Measurements from ENCODE around the gene ZMAT2.
"Not testable (repeated sequence)": the region's sequence is repeated elsewhere in the genome, so short reads cannot be mapped to it uniquely, and the experiment has no call there.

Gene ZMAT2

DNA sequence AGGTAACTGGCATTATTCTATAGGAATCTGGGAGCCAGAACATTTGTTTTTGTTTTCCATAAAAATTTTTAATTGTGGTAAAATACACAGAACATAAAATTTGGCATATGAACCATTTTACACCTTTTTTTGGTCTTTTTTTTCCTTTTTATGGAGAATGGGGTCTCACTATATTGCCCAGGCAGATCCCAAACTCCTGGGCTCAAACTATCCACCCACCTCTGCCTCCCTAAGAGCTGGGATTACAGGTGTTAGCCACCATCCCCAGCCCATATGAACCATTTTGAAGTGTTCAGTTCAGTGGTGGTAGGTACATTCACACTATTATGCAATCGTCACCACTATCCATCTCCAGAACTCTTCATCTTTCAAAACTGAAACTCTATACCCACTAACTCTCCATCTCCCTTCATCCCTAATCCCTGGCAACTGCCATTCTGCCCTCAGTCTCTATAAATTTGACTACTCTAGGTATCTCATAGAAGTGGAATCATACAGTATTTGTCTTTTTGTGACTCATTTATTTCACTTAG is 13.4 kb downstream of the ZMAT2 start:
- Histone ChIP-seq H3K27me3 (ENCODE audit: control insufficient read depth, insufficient read depth, low read length) (no peaks in the 10 kb centered on the region), H3K9ac (ENCODE audit: low read length) (no peak overlapping the region), H3K4me1 (ENCODE audit: control insufficient read depth, insufficient read depth, low read length) (peaks cover 3% of the 10 kb centered on the region), H3K9me3 (ENCODE audit: control insufficient read depth, low read length) (no peaks in the 10 kb centered on the region), H3K4me3 (ENCODE audit: low read length) (no peak overlapping the region), H3K36me3 (ENCODE audit: control insufficient read depth, insufficient read depth, low read length) (no peaks in the 10 kb centered on the region)

DNA sequence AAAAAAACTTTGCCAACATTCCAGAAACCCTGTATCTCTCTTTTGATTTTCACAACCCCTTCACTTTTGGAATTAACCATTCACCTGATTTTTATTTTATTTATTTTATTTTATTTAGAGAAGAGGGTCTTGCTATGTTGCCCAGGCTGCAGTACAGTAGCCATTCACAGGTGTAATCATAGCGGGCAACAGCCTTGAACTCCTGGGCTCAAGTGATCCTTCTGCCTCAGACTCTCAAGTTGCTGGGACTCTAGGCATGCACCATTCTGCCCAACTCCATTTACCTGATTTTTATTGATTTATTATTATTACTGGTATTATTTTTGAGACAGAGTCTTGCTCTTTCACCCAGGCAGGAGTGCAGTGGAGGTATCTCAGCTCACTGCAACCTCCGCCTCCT is 16.0 kb downstream of the ZMAT2 start:
- H3K9me3 ChIP-seq (ENCODE audit: control insufficient read depth, low read length); H3K9ac ChIP-seq (ENCODE audit: low read length); H3K4me1 ChIP-seq (ENCODE audit: control insufficient read depth, insufficient read depth, low read length); H3K36me3 ChIP-seq (ENCODE audit: control insufficient read depth, insufficient read depth, low read length); H3K4me3 ChIP-seq (ENCODE audit: low read length); H3K27me3 ChIP-seq (ENCODE audit: control insufficient read depth, insufficient read depth, low read length): not testable (repeated sequence)

- peaks cover 3% of the 10 kb centered on the region for H3K4me1 ChIP-seq (ENCODE audit: control insufficient read depth, insufficient read depth, low read length)
- peak overlapping the region; percentile 73 for H3K9ac ChIP-seq (ENCODE audit: low read length)
- no peaks in the 10 kb centered on the region for H3K9me3 ChIP-seq (ENCODE audit: control insufficient read depth, low read length)
- H3K4me3 ChIP-seq (ENCODE audit: low read length), result peak overlapping the region; percentile 38
- H3K27me3 ChIP-seq (ENCODE audit: control insufficient read depth, insufficient read depth, low read length), result no peaks in the 10 kb centered on the region
- no peaks in the 10 kb centered on the region for H3K36me3 ChIP-seq (ENCODE audit: control insufficient read depth, insufficient read depth, low read length)
Observed at GRCh38 chr5:140718266-140718592, 18.0 kb downstream of the ZMAT2 start.

- not testable (repeated sequence) for H3K9ac ChIP-seq (ENCODE audit: low read length); H3K36me3 ChIP-seq (ENCODE audit: control insufficient read depth, insufficient read depth, low read length); H3K4me3 ChIP-seq (ENCODE audit: low read length); H3K27me3 ChIP-seq (ENCODE audit: control insufficient read depth, insufficient read depth, low read length); H3K9me3 ChIP-seq (ENCODE audit: control insufficient read depth, low read length); H3K4me1 ChIP-seq (ENCODE audit: control insufficient read depth, insufficient read depth, low read length)
Observed at GRCh38 chr5:140720738-140721137, 20.5 kb downstream of the ZMAT2 start.

- H3K27me3 ChIP-seq (ENCODE audit: control insufficient read depth, insufficient read depth, low read length); H3K36me3 ChIP-seq (ENCODE audit: control insufficient read depth, insufficient read depth, low read length); H3K9me3 ChIP-seq (ENCODE audit: control insufficient read depth, low read length); H3K9ac ChIP-seq (ENCODE audit: low read length); H3K4me3 ChIP-seq (ENCODE audit: low read length); H3K4me1 ChIP-seq (ENCODE audit: control insufficient read depth, insufficient read depth, low read length): not testable (repeated sequence)
Observed at GRCh38 chr5:140721395-140721794, 21.1 kb downstream of the ZMAT2 start.

- no peaks in the 10 kb centered on the region for H3K9me3 ChIP-seq (ENCODE audit: control insufficient read depth, low read length)
- H3K27me3 ChIP-seq (ENCODE audit: control insufficient read depth, insufficient read depth, low read length), result no peaks in the 10 kb centered on the region
- H3K36me3 ChIP-seq (ENCODE audit: control insufficient read depth, insufficient read depth, low read length), result no peaks in the 10 kb centered on the region
- no peaks in the 10 kb centered on the region for H3K4me1 ChIP-seq (ENCODE audit: control insufficient read depth, insufficient read depth, low read length)
- H3K4me3 ChIP-seq (ENCODE audit: low read length), result no peak overlapping the region
- H3K9ac ChIP-seq (ENCODE audit: low read length), result no peak overlapping the region
Observed at GRCh38 chr5:140725799-140726471, 25.7 kb downstream of the ZMAT2 start.

DNA sequence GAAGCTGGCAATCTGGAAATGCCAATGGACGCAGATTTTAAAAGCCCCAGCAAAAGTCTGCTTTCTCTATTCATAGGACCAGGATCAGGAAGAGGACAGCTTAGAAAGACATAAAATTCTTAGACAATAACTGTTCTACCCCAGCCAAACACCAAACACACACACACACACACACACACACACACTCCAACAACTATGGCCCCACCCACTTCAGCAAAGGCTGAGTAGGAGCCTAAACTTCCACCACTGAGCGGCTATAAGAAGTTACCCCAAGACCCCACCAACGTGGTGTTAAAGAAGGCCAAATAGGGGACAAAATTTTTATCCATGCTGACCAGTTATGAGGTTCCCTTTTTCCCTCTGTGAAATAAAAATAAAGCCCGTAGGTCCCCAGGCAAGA is 32.9 kb downstream of the ZMAT2 start:
- no peaks in the 10 kb centered on the region for H3K9me3 ChIP-seq (ENCODE audit: control insufficient read depth, low read length)
- no peaks in the 10 kb centered on the region for H3K36me3 ChIP-seq (ENCODE audit: control insufficient read depth, insufficient read depth, low read length)
- no peaks in the 10 kb centered on the region for H3K27me3 ChIP-seq (ENCODE audit: control insufficient read depth, insufficient read depth, low read length)
- H3K9ac ChIP-seq (ENCODE audit: low read length), result no peak overlapping the region
- H3K4me1 ChIP-seq (ENCODE audit: control insufficient read depth, insufficient read depth, low read length), result no peaks in the 10 kb centered on the region
- H3K4me3 ChIP-seq (ENCODE audit: low read length), result no peak overlapping the region

DNA sequence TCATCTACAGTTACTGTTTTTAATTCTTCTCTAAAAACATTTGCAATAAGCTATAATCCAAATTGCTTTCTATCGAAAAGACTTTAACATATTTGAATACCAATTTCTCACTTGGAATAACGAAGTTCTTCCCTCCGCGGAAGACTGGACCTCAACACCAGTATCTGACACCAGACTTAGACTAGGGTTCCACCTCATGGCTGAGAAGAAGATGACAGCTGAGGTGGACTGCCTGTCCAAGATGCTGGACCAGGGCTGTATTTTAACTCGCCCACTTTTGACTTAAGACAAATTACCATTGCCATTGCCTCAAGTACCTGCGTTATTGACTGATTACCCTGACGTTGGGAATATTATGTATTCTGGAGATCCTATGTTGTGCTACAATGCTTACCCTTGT is 34.1 kb downstream of the ZMAT2 start:
- no peaks in the 10 kb centered on the region for H3K27me3 ChIP-seq (ENCODE audit: control insufficient read depth, insufficient read depth, low read length)
- H3K4me1 ChIP-seq (ENCODE audit: control insufficient read depth, insufficient read depth, low read length), result no peaks in the 10 kb centered on the region

GRCh38 chr5:140737486-140737885 is 37.2 kb downstream of the ZMAT2 start:
- Histone ChIP-seq H3K36me3 (ENCODE audit: control insufficient read depth, insufficient read depth, low read length) (no peaks in the 10 kb centered on the region), H3K27me3 (ENCODE audit: control insufficient read depth, insufficient read depth, low read length) (no peaks in the 10 kb centered on the region), H3K9me3 (ENCODE audit: control insufficient read depth, low read length) (no peaks in the 10 kb centered on the region), H3K9ac (ENCODE audit: low read length) (no peak overlapping the region), H3K4me3 (ENCODE audit: low read length) (no peak overlapping the region), H3K4me1 (ENCODE audit: control insufficient read depth, insufficient read depth, low read length) (no peaks in the 10 kb centered on the region)

More for the DNA sequence above, 34.1 kb downstream of the ZMAT2 start:
- H3K36me3 ChIP-seq (ENCODE audit: control insufficient read depth, insufficient read depth, low read length), result no peaks in the 10 kb centered on the region
- H3K4me3 ChIP-seq (ENCODE audit: low read length), result no peak overlapping the region
- no peak overlapping the region for H3K9ac ChIP-seq (ENCODE audit: low read length)
- H3K9me3 ChIP-seq (ENCODE audit: control insufficient read depth, low read length), result no peaks in the 10 kb centered on the region

DNA sequence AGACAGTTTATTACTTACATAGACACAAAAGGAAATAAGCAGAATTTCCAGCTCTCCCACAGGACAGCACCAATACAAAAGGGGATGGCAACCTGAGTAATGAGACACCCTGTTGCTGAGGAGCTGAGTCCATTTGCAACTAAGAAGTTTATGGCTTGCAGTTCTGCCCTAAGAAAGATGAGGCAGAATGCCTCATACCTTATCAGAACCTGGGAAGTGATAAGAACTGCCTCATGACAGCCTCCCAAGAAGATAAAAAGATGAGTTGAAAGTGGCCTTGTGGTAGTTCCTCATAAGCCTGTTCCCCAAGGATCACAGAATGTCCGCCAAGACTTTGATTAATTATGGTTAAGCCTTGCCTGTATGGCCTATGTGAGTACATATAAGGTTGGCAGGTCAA is 41.7 kb downstream of the ZMAT2 start:
- H3K36me3 ChIP-seq (ENCODE audit: control insufficient read depth, insufficient read depth, low read length), result no peaks in the 10 kb centered on the region
- H3K9me3 ChIP-seq (ENCODE audit: control insufficient read depth, low read length), result no peaks in the 10 kb centered on the region
- H3K4me3 ChIP-seq (ENCODE audit: low read length), result no peak overlapping the region

GRCh38 chr5:140753561-140753960 is 53.3 kb downstream of the ZMAT2 start:
- H3K9me3 ChIP-seq (ENCODE audit: control insufficient read depth, low read length), result no peaks in the 10 kb centered on the region
- no peaks in the 10 kb centered on the region for H3K27me3 ChIP-seq (ENCODE audit: control insufficient read depth, insufficient read depth, low read length)
- no peak overlapping the region for H3K4me3 ChIP-seq (ENCODE audit: low read length)
- no peaks in the 10 kb centered on the region for H3K4me1 ChIP-seq (ENCODE audit: control insufficient read depth, insufficient read depth, low read length)
- no peaks in the 10 kb centered on the region for H3K36me3 ChIP-seq (ENCODE audit: control insufficient read depth, insufficient read depth, low read length)
- no peak overlapping the region for H3K9ac ChIP-seq (ENCODE audit: low read length)

More for the DNA sequence above, 41.7 kb downstream of the ZMAT2 start:
- Histone ChIP-seq H3K27me3 (ENCODE audit: control insufficient read depth, insufficient read depth, low read length) (no peaks in the 10 kb centered on the region), H3K9ac (ENCODE audit: low read length) (no peak overlapping the region), H3K4me1 (ENCODE audit: control insufficient read depth, insufficient read depth, low read length) (no peaks in the 10 kb centered on the region)

All from mucosa of stomach (tissue), 1 donor.